Spleen (tissue), 7 donors: ENCODE results near the gene TMEM181.

Experiments used
- CTCF ChIP-seq, 11 experiments: fragments of 200-600 bp in 7 of 11; fragments of 450-650 bp in 4 of 11; sonication (generic) in 4 of 11; IDR thresholded peaks in 8 of 11; conservative IDR thresholded peaks in 3 of 11; 1 replicate in 7 of 11; 2 replicates in 4 of 11; pipeline versions ENCODE4 v1.4.0 to v1.8.0; 2016 to 2021; ENCODE audit warnings: antibody characterized with exemption in 11 of 11, inconsistent platforms in 4 of 11, mild to moderate bottlenecking in 1 of 11
- POLR2A ChIP-seq, 3 donors: fragments of 450-650 bp; IDR thresholded peaks; one replicate each; pipeline ENCODE4 v1.5.1; 2017; ENCODE audit warnings: antibody characterized with exemption in 3 of 3, mild to moderate bottlenecking in 1 of 3
- POLR2AphosphoS5 ChIP-seq, 3 donors: sonication (generic); formaldehyde crosslinking; IDR thresholded peaks; one replicate each; pipeline ENCODE4 v1.5.1; 2017; ENCODE audit warnings: antibody characterized with exemption in 3 of 3
- donor health status: DM: no; HTN: no; CAD: no; lungs with moderate emphysema.
- donor health status: DM: no; HTN: no; CAD: no.
- donor health status: DM: no; HTN: no; CAD: no.

- TF ChIP-seq POLR2A (IDR thresholded peaks at IDR 0.05), result no peak
- TF ChIP-seq CTCF (IDR thresholded peaks at IDR 0.05 in 8 of 11, conservative IDR thresholded peaks at IDR 0.05 in 3 of 11), result no peak
- TF ChIP-seq POLR2AphosphoS5 (IDR thresholded peaks at IDR 0.05), result no peak
These were observed 475 bp upstream of the TMEM181 start for GRCh38 chr6:158559338-158559894.
